Tongue (tissue), 2 donors: ENCODE data around the gene SLC6A6. TPM values are rescaled to one million over a fixed set of nuclear protein-coding genes. Genes with fewer than 3 reads are reported as not detected.

Experiments used
- DNase-seq: peaks from one replicate; pipeline ENCODE4 v3.0.0-alpha.2; 2015
- total RNA-seq: library from RNA; depleted of rRNA; stranded (reverse); fragments of >200 nt; gene quantifications from one replicate; pipeline ENCODE4 v1.2.3, GENCODE V29; 2014

SLC6A6 gene
- total RNA-seq, 1 donor from 2014 or later: 19.8 TPM

DNA sequence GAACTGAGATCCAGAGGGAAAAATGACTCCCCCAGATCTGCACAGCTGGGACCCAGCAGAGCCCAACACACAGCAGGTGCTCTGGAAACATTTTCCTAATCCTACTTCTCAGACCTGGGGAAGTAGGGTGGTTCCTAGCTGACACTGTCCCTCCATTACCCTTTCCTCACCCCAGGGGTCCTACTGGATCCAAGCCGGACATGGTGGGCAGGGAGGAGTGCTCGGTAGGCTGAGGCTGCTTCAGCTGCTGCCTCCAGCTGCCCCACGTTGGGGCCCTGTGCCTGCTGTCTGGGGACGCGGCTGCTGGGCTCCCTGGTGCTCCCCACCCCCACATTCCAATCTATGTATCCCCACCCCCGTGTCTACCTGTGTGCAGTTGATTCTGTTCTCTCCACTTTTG lies 29.8 kb upstream of the SLC6A6 start:
- DNase-seq: peak; percentile 53

DNA sequence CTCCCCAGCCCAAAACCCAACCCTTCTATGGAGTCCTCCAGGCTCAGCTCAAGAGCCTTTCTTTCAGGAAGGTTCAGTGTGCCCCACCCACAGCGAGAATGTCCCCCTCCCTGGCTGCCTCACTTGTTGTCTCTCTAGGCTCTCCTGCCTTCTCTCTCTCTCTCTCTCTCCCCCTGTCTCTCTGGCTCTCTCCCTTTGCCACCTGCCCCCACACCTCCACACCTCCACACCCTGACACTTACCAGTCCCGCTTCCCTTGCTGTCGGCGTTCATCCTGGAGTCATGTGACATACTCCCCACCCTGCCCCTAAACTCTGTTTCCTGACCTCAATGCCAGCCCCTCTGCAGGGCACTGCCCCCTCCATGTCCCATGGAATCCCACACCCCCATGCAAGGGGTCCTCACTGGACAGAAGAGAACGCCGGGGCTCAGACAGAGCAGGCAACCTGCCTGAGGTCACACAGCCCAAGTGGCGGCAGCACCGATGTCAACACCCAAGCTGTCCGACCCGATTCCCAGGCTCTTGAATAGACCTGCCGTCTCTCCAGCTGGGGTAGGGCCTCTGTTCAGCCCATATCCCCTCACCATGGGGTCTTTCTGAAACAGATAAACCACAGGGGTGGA lies 28.5 kb upstream of the SLC6A6 start:
- peak; percentile 37 for DNase-seq

DNA sequence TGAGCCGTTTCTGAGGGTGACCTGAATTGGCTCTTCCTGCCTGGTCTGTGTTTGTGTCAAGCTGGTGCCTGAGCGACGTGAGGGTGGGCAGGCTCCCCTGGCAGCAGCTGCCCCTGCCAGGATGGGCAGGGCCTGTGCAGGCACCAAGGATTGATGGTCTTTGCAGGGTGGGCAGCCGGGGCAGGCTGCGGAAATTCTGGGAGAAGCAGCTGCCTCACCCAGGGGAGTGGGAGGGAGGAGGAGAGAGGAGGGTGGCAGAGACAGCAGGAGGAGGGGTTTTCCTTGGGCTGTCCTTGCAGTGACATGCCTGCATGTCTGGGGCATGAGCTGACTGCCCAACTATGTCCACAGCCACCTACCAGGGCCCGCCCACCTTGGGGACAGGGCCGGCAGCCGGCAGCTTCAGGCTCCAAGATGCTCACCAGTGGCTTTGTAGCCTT lies 27.9 kb upstream of the SLC6A6 start:
- peak; percentile 85 for DNase-seq

GRCh38 chr3:14375192-14375591 lies 27.2 kb upstream of the SLC6A6 start:
- DNase-seq: no peak

- no peak for DNase-seq
Observed at GRCh38 chr3:14376348-14377043, 25.9 kb upstream of the SLC6A6 start.

DNA sequence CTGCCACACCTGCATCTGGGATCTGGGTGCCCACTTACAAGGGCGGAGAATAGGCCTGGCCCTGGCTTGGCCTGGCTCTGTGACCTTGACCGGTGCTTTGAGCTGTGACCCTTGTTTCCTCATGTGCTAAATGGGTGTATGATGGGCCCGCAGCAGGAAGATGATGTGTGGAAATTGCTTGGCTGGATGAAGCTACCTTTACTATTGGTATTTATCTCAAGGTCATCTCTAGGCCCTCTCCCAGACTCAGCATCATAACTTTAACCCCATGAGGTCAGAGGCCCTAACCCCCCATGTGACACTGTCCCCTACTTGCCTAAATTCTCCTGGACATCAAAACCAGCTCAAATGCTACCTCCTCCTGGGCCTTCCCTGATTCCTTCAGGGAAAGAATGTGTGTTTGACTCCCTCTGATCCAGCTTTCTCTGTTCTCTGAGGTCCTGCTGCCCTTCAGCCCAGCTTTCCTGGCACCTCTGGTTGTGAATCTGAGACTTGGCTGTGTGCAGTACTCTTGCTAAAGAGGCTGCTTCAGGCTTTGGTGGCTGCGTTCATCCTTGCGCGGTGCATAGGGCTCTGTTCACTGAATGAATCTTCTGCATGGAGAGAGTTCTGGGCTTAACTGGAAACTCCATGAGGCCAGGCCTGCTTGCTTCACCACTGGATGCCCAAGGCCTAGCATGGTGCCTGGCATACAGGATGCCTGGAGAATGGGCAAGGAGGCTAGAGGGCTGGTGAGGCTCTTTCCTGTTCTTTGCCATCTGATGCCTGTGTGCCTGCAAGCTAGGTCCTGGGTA lies 25.2 kb upstream of the SLC6A6 start:
- DNase-seq: no peak

- no peak for DNase-seq
Observed at GRCh38 chr3:14377838-14378169, 24.6 kb upstream of the SLC6A6 start.

- no peak for DNase-seq
Observed at GRCh38 chr3:14378415-14378814, 24.0 kb upstream of the SLC6A6 start.

DNA sequence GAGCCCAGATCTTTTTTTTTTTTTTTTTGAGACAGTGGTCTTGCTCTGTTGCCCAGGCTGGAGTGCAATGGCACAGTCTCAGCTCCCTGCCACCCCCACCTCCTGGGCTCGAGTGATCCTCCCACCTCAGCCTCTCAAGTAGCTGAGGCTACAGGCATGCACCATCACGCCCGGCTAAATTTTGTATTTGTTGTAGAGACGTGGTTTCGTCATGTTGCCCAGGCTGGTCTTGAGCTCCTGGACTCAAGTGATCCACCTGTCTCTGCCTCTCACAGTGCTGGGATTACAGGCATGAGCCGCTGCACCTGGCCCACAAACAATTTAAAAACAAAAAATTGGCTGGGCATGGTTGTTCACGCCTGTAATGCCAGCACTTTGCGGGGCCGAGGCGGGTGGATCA lies 22.6 kb upstream of the SLC6A6 start:
- DNase-seq: peak; percentile 89

DNA sequence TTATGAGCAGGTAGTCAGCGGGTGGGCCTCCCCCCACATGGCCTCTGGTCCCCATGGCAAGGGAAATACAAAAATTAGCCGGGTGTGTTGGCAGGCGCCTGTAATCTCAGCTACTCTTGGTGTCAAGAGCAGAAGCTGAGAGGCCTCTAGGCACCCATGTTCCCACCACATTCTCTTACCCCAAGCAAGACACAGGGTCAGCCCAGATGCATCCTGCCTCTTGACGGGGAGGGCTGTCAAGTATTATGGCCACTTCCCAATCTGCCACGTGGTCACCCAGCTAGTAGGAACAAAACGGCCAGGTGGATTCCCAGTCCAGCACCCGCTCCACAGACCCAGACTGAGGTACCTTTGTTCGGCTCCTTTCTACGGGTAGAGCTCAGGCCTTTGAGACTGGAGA lies 16.2 kb upstream of the SLC6A6 start:
- DNase-seq: no peak

- no peak for DNase-seq
Observed at GRCh38 chr3:14388201-14388600, 14.2 kb upstream of the SLC6A6 start.

DNA sequence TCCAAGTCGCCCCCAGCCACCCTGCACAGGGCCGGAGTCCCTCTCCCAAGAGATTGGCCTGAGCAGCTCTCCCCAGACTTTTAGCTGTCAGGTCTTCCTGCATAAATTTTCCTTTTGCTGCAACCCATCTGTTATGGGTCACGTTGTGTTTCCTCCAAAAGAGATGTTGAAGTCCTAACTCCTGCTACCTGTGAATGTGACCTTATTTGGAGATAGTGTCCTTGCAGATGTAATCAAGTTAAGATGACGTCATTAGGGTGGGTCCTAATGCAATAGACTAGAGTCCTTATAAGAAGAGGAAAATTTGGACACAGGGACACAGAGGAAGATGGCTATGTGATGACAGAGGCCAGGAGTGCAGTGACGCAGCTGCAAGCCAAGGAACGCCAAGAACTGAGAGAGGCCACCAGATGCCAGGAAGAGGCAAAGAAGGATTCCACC lies 13.2 kb upstream of the SLC6A6 start:
- DNase-seq: no peak

DNA sequence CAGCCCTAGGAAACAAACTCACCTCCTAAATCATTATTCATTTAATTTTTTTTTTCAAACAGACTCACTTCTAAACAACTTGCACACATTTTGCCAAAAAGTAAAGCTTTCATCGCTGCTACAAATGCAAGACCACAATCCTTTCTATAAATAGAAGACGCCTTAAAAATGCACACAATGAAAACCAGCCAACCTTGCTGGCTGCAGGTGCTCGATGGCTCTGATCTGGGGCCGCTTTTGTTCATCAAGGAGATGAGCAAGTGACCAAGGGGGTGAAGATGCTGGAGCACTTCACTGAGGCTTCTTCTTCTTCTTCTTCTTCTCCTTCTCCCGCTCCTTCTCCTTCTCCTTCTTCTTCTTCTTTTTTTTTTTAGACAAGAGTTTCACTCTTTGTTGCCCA lies 12.7 kb upstream of the SLC6A6 start:
- DNase-seq: peak; percentile 46

- DNase-seq: peak; percentile 89
Observed at GRCh38 chr3:14391033-14391432, 11.4 kb upstream of the SLC6A6 start.

- DNase-seq: no peak
Observed at GRCh38 chr3:14392231-14392630, 10.2 kb upstream of the SLC6A6 start.

DNA sequence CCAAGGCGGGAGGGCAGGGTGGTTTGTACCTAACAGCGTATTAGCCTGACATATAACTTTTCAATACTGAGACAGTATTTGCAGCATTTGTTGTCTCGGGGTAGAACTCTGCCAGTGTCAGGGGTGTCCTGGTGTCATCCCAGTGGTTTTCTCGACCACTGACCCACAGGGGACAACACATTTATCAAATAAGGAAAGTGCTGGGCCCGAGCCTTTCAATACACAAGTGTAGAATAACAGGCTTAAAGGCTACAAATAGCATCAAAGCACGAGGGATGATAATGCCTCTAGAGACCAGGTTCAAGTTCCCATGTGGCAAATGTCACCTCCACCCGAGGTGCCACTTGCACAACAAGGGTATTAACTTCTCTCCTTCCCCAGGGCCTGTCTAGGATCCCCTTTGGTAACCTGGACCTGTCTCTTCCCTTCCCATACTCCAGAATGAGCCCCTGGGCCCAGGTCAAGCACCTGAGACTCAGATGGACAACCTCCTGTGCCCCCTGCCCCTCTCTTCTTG lies 9.5 kb upstream of the SLC6A6 start:
- DNase-seq: no peak

- no peak for DNase-seq
Observed at GRCh38 chr3:14393440-14394106, 8.8 kb upstream of the SLC6A6 start.

DNA sequence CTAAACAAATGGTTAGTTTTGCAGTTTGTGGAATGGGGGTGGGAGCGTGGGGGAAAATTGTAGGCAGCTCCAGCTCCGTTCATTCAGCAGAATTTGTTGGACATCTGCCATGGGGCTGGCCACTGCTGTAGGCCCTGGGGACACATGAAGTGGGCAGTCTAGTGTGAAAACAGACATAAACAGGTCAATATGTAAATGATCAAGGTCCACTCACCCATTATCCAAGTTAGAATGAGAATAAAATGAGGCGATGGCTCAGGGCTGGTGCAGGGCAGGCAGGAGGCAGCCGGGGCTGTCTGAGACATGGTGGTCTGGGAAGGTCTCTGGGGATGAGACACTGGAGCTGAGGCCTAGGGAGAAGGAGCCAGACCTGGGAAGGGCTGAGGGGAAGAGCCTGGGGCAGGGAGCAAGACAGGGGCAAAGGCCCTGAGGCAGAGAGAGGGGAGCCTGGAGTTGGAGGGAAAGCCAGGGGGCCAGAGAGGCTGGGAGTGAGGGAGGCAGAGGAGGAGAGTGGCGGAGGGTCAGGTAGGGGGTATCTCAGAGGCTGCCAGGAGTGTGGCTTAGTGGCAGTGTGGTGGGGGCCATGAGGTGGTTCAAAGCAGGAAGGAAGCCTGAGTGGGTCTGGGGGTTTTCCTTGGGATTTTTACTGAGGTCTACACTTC lies 6.2 kb upstream of the SLC6A6 start:
- no peak for DNase-seq

GRCh38 chr3:14397046-14397445 lies 5.4 kb upstream of the SLC6A6 start:
- no peak for DNase-seq

DNA sequence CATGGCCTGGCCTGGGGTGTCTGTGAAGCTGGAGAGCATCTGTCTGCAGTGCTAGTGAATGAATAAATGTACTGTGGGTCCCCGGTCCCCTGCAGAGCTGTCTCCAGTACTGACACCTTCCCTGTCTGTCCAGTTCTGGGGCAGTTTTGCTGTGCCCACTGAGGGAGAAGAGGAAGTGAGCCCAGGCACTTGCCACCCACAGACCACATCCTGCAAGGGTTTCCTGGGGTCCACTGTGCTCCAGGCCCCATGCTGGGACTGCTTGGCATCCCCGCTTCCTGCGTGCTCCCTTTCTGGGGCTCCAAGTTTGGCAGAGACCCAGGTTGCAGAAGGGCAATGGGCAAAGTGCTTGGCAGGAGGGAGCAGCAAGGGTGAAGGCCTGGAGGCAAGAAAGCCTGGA lies 4.9 kb upstream of the SLC6A6 start:
- DNase-seq: no peak

GRCh38 chr3:14397940-14398796 lies 4.2 kb upstream of the SLC6A6 start:
- DNase-seq: no peak
